Subcutaneous adipose tissue (tissue), 4 donors: ENCODE data around the gene HAO2. TPM values are rescaled to one million over a fixed set of nuclear protein-coding genes. Genes with fewer than 3 reads are reported as not detected.

ENCODE experiments used
- small RNA-seq: library from RNA; depleted of rRNA; stranded (forward); fragments of <200 nt; gene quantifications from one replicate; pipeline ENCODE3, GENCODE V24; 2016
- total RNA-seq, 4 donors: library from RNA; depleted of rRNA; stranded (reverse); fragments of >200 nt; gene quantifications; one replicate each; pipeline ENCODE4 v1.1.0, GENCODE V29; 2016
- TF ChIP-seq, protein P1 (sequence below): fragments of 450-650 bp; IDR thresholded peaks from one replicate; pipeline ENCODE4 v1.5.1; 2016; ENCODE audit warnings: low read depth, mild to moderate bottlenecking, control low read depth, antibody characterized with exemption, moderate library complexity

Gene HAO2
- total RNA-seq, 4 donors from 2014 or later, result 0.49 to 0.66 TPM; not detected in 2

DNA sequence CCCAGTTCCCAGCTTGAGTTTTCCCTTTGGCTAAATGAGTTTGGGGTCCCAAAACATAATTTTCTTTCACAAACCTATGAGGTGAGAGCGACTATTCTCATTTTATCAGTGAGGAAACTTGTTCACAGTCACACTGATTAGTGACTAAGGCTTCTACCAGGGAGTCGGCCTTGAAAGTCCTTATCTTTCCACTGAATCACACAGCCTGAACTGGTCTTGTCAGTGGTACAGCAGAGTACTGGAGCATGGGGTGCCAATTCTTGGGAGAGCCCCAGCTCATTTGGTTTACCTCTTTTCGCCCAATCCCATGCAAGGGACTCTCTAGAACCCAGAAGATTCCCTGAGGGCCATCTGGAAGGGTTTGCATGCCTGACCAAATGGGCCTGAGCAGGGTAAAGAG is 63.3 kb downstream of the HAO2 start:
- TF ChIP-seq, protein P1, sequence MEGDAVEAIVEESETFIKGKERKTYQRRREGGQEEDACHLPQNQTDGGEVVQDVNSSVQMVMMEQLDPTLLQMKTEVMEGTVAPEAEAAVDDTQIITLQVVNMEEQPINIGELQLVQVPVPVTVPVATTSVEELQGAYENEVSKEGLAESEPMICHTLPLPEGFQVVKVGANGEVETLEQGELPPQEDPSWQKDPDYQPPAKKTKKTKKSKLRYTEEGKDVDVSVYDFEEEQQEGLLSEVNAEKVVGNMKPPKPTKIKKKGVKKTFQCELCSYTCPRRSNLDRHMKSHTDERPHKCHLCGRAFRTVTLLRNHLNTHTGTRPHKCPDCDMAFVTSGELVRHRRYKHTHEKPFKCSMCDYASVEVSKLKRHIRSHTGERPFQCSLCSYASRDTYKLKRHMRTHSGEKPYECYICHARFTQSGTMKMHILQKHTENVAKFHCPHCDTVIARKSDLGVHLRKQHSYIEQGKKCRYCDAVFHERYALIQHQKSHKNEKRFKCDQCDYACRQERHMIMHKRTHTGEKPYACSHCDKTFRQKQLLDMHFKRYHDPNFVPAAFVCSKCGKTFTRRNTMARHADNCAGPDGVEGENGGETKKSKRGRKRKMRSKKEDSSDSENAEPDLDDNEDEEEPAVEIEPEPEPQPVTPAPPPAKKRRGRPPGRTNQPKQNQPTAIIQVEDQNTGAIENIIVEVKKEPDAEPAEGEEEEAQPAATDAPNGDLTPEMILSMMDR, result no peak

GRCh38 chr1:119435052-119435451 is 66.5 kb downstream of the HAO2 start:
- TF ChIP-seq, protein P1, result no peak

- TF ChIP-seq, protein P1, result no peak
These were observed 70.2 kb downstream of the HAO2 start for GRCh38 chr1:119438761-119439160.

DNA sequence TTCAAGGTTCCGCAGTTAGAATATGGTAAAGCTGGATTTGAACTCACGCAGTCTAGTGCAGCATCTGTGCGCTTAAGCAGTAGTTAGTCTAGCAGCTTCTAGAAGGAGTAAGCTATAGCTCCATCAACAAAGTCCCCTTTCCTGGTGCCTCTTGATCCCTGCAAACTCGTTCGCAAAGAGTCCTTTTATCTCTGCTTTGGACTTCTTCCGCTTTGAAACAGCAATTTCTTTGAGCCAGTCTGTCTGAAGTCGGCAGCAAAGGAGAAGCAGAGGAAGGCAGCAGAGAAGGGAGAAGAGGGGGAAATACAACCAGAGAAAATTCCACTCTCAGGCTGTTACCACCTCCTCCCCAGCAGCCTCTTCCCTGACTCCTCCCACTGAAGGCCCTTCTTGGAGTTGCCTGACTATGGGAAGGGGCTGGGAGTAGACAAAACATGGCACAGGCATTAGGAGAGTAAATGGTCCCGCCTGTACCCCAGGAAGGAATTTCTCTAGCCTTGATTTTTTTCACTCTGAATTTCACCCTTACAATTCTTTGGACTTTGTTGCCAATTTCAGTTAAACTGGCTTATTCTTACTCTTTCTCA is 72.2 kb downstream of the HAO2 start:
- TF ChIP-seq, protein P1, result no peak

GRCh38 chr1:119442756-119443155 is 74.2 kb downstream of the HAO2 start:
- TF ChIP-seq, protein P1, result no peak

Small RNAs within 50 kb of the gene (small RNA-seq; reads per million reads assigned to genes)
- gene RNU1-75P, result not detected

Other genes starting within 250 kb of the HAO2 start
- 10 to 100 TPM; 15.6 to 21.8 (median 20.1) TPM for gene WARS2, start 228.1 kb upstream of the HAO2 start, total RNA-seq
- not detected for gene HSD3B2, start 46.4 kb downstream of the HAO2 start, total RNA-seq
- gene HSD3B1, start 138.4 kb downstream of the HAO2 start, total RNA-seq, result under 1 TPM in 1 of 4 donors, not detected in 3; 0.94 TPM